Epithelial cell of prostate (primary cell): ENCODE data around the gene NOL4L.
"Not testable (repeated sequence)": the region's sequence is repeated elsewhere in the genome, so short reads cannot be mapped to it uniquely, and the experiment has no call there.

Experiments
- DNase-seq: peaks from one replicate; pipeline ENCODE4 v3.0.0-alpha.2; 2011; ENCODE audit warnings: low read depth, low spot score
- H3K27ac ChIP-seq: fragments of 450-650 bp; 2 replicates; pipeline ENCODE4 v1.5.1; 2017; ENCODE audit warnings: mild to moderate bottlenecking

The NOL4L gene

GRCh38 chr20:32476684-32477593, 108.2 kb downstream of the NOL4L start:
- no peak for DNase-seq
- H3K27ac ChIP-seq, result no peak overlapping the region

- no peak for DNase-seq
- H3K27ac ChIP-seq, result peak overlapping the region; percentile 34
Measured at GRCh38 chr20:32474967-32475811, 109.9 kb downstream of the NOL4L start.

DNA sequence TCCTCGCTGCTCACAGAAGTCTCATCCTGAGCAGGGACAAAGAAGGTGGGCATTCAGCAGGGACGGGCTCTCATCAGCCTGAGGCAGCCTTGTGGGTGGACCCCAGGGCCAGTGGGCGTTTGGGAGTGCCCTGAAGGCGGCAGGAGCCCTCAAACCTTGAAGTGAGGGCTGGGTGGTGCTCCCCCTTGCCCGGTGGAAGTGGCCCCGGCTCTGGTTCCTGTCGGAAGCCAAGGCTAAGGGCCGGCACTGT, 110.5 kb downstream of the NOL4L start:
- DNase-seq, result no peak
- H3K27ac ChIP-seq, result no peak overlapping the region

DNA sequence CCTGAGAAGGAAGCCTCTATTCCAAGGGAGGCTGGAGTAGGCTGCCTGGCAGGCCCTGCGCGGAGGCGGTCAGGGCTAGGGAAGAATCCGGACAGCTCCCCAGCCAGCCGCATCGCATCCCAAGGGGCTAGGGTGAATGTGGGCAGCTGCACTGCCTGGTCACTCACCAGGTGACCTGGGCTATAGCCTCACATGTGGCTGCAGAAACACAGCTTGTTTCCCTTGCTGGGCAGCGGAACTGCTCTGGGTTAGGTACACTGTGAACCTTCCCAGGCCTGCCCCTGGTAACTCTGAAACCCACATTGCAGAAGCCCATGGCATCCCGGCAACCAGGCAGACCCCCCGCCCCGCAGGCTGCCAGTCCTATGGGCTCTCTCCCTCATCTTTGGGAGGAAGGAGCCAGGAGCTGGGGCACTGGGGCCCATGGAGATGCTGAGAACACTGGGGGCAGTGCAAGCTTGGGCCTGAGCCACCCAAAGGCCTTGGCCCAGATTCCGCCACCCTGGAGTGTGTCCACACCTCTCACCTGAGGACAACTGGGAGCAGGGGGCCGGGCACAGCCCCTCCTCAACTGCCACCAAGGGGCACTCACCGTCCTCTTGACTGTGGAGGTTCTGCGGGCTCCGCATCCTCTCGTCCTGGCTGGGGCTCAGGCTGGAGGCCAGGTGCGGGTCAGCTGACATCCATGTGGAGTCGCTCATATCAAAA, 111.0 kb downstream of the NOL4L start:
- no peak overlapping the region for H3K27ac ChIP-seq
- DNase-seq, result no peak

- H3K27ac ChIP-seq, result no peak overlapping the region
- DNase-seq, result no peak
Measured at GRCh38 chr20:32473231-32474008, 111.7 kb downstream of the NOL4L start.

- no peak for DNase-seq
- no peak overlapping the region for H3K27ac ChIP-seq
Measured at GRCh38 chr20:32472581-32473207, 112.4 kb downstream of the NOL4L start.

- no peak overlapping the region for H3K27ac ChIP-seq
Measured at GRCh38 chr20:32470940-32471339, 114.2 kb downstream of the NOL4L start.

DNA sequence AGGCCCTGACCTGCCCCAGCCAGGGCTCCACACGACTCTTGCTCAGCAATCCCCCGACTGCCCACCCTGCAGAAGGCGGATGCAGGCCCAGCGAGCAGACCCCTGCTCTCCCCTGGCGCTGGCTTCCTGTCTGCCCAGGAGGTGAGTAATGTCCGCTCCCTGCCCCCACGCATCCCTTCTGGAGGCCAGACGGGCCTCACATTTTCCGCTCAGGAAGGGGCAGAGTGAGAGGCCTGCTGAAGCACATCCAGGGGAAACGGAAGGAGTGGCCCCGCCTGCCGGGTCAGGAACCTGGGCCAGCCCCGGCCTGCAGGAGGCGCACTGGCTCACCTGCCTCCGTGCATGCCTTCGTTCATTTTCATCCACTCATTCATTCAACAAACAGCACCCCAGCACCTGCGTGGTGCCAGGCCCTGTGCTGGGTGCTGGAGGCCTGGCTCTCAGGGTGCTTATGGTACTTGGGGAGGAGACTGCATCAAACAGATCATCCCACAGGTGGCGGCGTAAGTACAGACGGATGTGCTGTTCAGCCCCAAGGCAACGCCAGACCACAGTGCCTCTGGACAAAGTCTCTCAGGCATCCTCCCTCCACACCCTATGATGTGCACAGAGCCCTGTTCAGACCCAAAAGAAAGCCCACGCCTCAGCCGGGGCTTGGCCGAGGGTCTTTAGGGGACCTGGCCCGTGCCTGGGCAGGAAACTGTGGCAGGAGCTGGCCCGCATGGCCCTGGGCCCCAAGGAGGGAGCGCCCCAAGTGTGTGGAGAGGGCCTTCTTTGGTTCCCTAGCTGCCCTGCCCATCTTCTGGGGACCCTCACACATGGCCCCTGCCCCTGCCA, 114.9 kb downstream of the NOL4L start:
- no peak for DNase-seq
- H3K27ac ChIP-seq, result no peak overlapping the region

More at GRCh38 chr20:32470940-32471339, 114.2 kb downstream of the NOL4L start:
- DNase-seq, result no peak

- H3K27ac ChIP-seq, result no peak overlapping the region
- DNase-seq, result no peak
Measured at GRCh38 chr20:32468860-32469259, 116.3 kb downstream of the NOL4L start.

DNA sequence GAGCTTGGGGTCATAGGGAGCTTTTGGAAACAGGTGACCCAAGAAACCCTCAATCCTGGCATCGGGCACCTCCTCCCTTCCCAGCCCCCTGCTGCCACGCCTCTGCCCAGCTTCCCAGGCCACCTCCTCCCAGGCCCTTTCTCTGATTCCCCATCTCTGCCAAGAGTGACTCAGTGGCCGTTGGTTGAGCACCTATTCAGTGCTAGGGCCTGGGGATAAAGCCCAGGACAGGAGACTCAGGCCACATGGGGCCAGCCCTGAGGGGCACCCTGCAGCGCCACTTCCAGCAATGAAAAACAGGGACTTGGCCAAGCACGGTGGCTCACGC, 116.9 kb downstream of the NOL4L start:
- H3K27ac ChIP-seq, result no peak overlapping the region
- no peak for DNase-seq

- no peak overlapping the region for H3K27ac ChIP-seq
Measured at GRCh38 chr20:32467506-32468312, 117.4 kb downstream of the NOL4L start.

GRCh38 chr20:32466739-32467505, 118.2 kb downstream of the NOL4L start:
- DNase-seq, result no peak
- H3K27ac ChIP-seq, result no peak overlapping the region

More at GRCh38 chr20:32467506-32468312, 117.4 kb downstream of the NOL4L start:
- no peak for DNase-seq

DNA sequence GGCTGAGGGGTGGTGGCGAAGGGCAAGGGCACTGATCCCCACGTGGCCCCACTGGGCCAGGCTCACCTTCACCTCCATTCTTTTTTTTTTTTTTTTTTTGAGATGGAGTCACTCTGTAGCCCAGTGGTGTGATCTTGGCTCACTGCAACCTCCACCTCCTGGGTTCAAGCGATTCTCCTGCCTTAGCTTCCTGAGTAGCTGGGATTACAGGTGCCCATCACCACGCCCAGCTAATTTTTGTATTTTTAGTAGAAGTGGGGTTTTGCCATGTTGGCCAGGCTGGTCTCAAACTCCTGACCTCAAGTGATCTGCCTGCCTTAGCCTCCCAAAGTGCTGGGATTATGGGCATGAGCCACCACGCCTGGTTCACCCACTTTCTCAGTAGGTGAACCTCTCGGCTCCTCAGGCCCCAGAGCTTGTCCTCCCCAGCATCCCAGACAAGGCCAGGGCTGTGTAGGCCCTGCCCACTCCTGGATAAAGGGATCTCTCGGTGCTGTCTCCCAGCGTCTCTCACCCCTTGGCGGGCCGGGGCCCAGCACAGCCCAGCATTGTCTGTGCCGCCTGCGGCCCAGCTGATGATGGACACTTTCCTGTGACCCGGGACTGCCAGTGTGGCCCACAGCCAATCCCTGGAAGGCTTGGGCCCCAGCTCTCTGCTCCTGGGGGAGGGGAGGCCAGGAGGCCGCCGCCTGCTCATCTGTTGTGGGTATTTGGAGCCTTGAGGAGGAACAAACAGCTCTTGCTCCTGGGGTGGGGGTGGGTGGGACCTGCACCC, 119.0 kb downstream of the NOL4L start:
- peak overlapping the region; percentile 42 for H3K27ac ChIP-seq
- not testable (repeated sequence) for DNase-seq

GRCh38 chr20:32465092-32465900, 119.8 kb downstream of the NOL4L start:
- H3K27ac ChIP-seq, result peak overlapping the region; percentile 42
- no peak for DNase-seq

DNA sequence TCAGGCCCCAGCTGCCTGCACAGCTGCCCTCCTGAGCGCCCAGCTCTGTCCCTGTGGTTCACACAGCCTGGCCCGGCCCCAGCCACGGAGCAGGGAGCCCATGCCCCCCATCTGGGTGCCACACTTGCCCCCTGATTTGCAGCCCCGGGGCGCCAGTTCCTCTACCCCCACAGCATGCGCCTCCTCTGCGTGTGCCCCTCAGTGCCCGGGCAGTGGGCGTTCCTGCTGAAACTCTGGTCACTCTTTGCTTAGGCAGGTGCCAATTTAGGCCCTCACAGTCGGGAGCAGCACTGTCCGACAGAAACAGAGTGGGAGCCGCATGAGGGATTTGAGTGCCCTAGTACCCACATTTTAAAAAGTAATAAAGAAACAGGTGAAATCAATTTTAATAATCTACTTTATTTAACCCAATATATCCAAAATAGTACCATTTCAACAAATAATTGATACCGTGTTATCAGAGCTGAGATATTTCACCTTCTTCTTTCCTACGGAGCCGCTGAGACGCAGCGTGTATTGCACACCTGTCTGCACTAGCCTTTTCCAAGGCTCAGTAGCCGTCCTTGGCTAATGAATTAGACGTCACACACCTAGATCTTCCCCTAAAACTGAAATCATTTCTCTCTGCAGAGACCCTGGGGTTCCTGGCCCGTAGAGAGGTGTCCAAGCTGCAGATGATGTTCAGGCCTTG, 120.6 kb downstream of the NOL4L start:
- DNase-seq, result no peak
- H3K27ac ChIP-seq, result no peak overlapping the region
